Stimulated activated naive CD8-positive, alpha-beta T cell treated with anti-CD3 and anti-CD28 coated beads, Interleukin-15, Interleukin-2, amounts not matched to agents 100 ng/mL and 50 ng/mL, for 24 hours (primary cell): ENCODE measurements around the gene MEIG1.
A peak's percentile ranks its signal among the peaks of the same experiment; 100 is the strongest.
"Not testable (repeated sequence)": the region's sequence is repeated elsewhere in the genome, so short reads cannot be mapped to it uniquely, and the experiment has no call there.

Source experiments
- H3K27ac Mint-ChIP-seq: one replicate; pipeline ENCODE4 v1.8.0; 2021; ENCODE audit warnings: mild to moderate bottlenecking, mixed read lengths
- H3K27me3 Mint-ChIP-seq: one replicate; pipeline ENCODE4 v1.8.0; 2021; ENCODE audit warnings: mixed read lengths
- H3K36me3 Mint-ChIP-seq: one replicate; pipeline ENCODE4 v1.8.0; 2021; ENCODE audit warnings: low read depth, mixed read lengths
- H3K4me1 Mint-ChIP-seq: one replicate; pipeline ENCODE4 v1.8.0; 2021; ENCODE audit warnings: low read depth, mixed read lengths
- H3K4me3 Mint-ChIP-seq: one replicate; pipeline ENCODE4 v1.8.0; 2021; ENCODE audit warnings: mild to moderate bottlenecking, mixed read lengths
- H3K9me3 Mint-ChIP-seq: one replicate; pipeline ENCODE4 v1.8.0; 2021; ENCODE audit warnings: mixed read lengths

The MEIG1 gene

GRCh38 chr10:14945108-14945507 is 14.1 kb upstream of the MEIG1 start:
- peaks cover 52% of the 10 kb centered on the region for H3K36me3 Mint-ChIP-seq
- no peak overlapping the region for H3K27ac Mint-ChIP-seq
- H3K4me1 Mint-ChIP-seq = peaks cover 12% of the 10 kb centered on the region
- no peaks in the 10 kb centered on the region for H3K9me3 Mint-ChIP-seq
- no peak overlapping the region for H3K4me3 Mint-ChIP-seq
- no peaks in the 10 kb centered on the region for H3K27me3 Mint-ChIP-seq

- Mint-ChIP-seq H3K36me3 (peaks cover 58% of the 10 kb centered on the region), H3K4me1 (peaks cover 25% of the 10 kb centered on the region), H3K27me3 (no peaks in the 10 kb centered on the region)
Observed at GRCh38 chr10:14947268-14947667, 11.9 kb upstream of the MEIG1 start.

DNA sequence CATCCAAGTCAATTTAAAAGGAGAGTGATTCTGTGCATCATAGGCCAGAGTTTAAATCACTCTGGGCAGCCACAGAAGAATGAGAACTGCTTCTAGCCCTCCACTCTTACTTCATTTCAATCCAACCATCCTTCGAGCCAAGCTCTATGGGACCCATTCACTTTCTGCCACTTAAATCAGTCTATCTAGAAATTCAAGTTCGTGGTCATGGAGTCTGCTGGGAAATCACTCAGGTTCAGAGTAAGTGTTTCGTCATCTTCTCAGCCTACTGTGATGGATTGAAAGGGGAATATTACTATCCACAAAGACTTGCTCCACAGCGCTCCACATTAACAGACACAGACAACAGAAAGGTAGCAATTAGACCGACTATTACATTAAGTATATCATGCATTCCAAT is 9.9 kb upstream of the MEIG1 start:
- Mint-ChIP-seq H3K27ac (no peak overlapping the region), H3K27me3 (no peaks in the 10 kb centered on the region), H3K9me3 (no peaks in the 10 kb centered on the region), H3K36me3 (peaks cover 43% of the 10 kb centered on the region), H3K4me1 (peaks cover 35% of the 10 kb centered on the region), H3K4me3 (no peak overlapping the region)

More at GRCh38 chr10:14947268-14947667, 11.9 kb upstream of the MEIG1 start:
- Mint-ChIP-seq H3K4me3 (no peak overlapping the region), H3K9me3 (no peaks in the 10 kb centered on the region), H3K27ac (no peak overlapping the region)

- Mint-ChIP-seq H3K27me3 (no peaks in the 10 kb centered on the region), H3K27ac (peak overlapping the region; percentile 94), H3K4me3 (peak overlapping the region; percentile 91), H3K4me1 (peaks cover 51% of the 10 kb centered on the region), H3K36me3 (peaks cover 19% of the 10 kb centered on the region), H3K9me3 (no peaks in the 10 kb centered on the region)
Observed at GRCh38 chr10:14952851-14953423, 6.3 kb upstream of the MEIG1 start.

DNA sequence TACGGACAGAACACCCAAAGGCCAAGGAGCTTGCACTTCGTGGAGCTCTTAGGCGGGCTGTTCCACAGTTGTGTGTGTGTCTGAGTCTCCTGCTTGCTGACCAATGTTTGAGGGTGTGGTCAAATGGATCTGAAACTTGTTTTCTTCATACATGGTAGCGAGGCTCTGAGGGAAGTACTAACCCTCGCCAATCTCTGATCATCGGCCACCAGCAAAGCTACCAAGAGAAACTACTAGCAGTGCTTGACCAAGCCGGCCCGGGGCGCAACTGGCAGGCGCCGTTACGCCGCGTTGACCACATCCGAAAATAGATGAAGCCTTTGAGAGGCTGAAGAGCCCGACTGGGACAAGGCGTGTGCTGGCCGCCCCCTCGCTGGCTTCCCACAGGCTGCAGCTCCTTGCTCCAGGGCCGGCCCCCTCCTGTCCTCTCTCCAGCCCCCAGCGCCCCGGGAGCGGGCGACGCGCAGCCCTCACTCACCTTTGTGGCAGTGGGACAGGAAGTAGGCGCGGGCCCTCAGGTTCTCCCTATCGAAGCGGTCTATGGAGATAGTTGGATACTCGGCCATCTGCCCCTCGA is 5.7 kb upstream of the MEIG1 start:
- H3K4me3 Mint-ChIP-seq = peak overlapping the region; percentile 91
- H3K36me3 Mint-ChIP-seq = peaks cover 13% of the 10 kb centered on the region
- peaks cover 51% of the 10 kb centered on the region for H3K4me1 Mint-ChIP-seq
- H3K9me3 Mint-ChIP-seq = no peaks in the 10 kb centered on the region
- H3K27ac Mint-ChIP-seq = peak overlapping the region; percentile 94
- H3K27me3 Mint-ChIP-seq = no peaks in the 10 kb centered on the region

DNA sequence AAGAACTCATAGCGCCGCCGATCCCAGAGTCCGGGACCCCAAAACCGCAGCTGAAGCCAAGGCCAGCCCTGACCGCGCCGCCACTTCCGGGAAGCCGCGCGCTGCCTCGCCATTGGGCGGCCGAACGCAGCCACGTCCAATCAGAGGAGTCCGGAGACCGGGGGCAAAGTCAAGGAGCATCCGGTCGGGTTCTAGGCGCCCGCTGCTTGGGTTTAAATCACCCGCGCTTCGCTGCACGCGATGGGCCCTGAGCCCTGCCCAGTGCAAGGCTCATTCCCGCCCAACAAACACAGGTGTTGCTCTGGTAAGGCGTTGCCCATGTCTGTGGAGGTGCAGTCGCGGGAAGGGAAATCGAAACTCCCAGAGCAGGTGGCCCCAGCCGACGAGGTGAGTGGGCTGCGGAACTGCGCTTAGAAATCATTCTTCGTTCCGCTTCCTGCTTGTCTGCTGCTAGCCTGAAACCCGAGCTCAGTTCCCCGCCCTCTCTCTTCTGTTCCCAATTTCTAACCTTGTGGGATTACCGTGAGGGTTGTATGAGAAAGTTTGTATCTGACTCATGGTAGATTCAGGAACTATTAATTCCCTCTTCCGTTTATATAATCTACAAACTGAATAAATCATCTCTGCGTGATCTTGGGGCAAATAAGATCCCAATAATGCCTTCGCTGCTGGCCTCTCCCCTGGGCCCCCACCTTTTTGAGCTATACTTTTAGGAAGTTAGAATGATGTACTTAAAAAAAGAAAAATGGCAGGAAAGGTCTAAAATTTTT is 5.0 kb upstream of the MEIG1 start, which contains the start of gene DCLRE1C:
TSS of gene DCLRE1C (minus strand) at position 96 of the 770 bp plus-strand sequence. CDS start at position 10, 86 bp downstream.
- H3K36me3 Mint-ChIP-seq = peaks cover 12% of the 10 kb centered on the region
- peak within 1 kb of the TSS; percentile 94 for H3K27ac Mint-ChIP-seq
- H3K4me3 Mint-ChIP-seq = peak within 1 kb of the TSS; percentile 91
- peaks cover 54% of the 10 kb centered on the region for H3K4me1 Mint-ChIP-seq
- H3K9me3 Mint-ChIP-seq = no peaks in the 10 kb centered on the region
- H3K27me3 Mint-ChIP-seq = no peaks in the 10 kb centered on the region

DNA sequence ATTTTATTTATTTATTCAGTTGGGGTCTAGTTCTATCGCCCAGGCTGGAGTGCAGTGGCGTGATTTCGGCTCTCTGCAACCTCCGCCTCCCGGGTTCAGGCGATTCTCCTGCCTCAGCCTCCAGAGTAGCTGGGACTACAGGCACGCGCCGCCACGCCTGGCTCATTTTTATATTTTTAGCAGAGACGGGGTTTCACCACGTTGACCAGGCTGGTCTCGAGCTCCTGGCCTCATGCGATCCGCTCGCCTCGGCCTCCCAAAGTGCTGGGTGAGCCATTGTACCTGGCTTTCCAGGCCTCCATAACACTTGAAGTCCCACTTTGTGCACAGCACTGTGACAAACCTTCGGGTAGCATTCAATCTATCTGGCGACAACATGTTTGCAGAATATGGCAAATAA is 4.3 kb upstream of the MEIG1 start:
- no peaks in the 10 kb centered on the region for H3K27me3 Mint-ChIP-seq
- H3K27ac Mint-ChIP-seq = peak overlapping the region; percentile 94
- H3K4me1 Mint-ChIP-seq = peaks cover 50% of the 10 kb centered on the region
- H3K9me3 Mint-ChIP-seq = no peaks in the 10 kb centered on the region
- H3K4me3 Mint-ChIP-seq = peak overlapping the region; percentile 91
- peaks cover 9% of the 10 kb centered on the region for H3K36me3 Mint-ChIP-seq

DNA sequence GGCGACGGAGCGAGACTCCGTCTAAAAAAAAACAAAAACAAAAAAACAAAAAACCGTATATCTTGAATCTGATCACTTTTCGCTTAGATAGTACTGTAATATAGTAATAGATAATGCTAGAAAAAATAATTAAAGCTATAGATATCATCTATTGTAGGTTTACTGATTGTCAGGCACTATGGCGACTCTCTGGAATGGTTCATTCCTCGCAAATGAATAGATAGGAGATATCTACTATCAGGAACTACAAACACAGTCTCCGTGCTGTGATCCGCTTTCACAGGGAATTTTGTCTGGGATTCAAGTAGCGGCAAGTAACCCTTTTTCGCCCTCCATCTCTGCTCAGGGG is 342 bp upstream of the MEIG1 start:
- no peaks in the 10 kb centered on the region for H3K9me3 Mint-ChIP-seq
- H3K27me3 Mint-ChIP-seq = no peaks in the 10 kb centered on the region
- no peaks in the 10 kb centered on the region for H3K36me3 Mint-ChIP-seq
- H3K27ac Mint-ChIP-seq = peak overlapping the region; percentile 97
- peak overlapping the region; percentile 86 for H3K4me3 Mint-ChIP-seq
- peaks cover 36% of the 10 kb centered on the region for H3K4me1 Mint-ChIP-seq

DNA sequence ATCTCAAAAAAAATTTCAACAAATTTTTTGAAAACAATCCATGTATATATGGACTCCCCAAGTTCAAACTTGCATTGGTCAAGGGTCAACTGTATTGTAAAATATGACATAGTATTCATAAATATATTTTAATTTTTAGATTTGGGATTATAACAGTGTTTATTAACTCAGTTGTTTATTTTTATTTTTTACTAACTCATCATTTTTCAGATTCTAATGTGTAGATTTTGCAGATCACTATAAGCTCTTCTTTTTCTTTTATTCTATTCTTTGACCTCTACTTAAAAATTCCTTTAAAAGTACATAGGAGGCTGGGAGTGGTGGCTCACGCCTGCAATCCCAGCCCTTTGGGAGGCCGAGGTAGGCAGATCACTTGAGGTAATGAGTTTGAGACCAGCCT is 8.7 kb downstream of the MEIG1 start:
- Mint-ChIP-seq H3K9me3 (no peaks in the 10 kb centered on the region), H3K27ac (no peak overlapping the region), H3K27me3 (no peaks in the 10 kb centered on the region), H3K36me3 (no peaks in the 10 kb centered on the region), H3K4me1 (no peaks in the 10 kb centered on the region), H3K4me3 (no peak overlapping the region)

DNA sequence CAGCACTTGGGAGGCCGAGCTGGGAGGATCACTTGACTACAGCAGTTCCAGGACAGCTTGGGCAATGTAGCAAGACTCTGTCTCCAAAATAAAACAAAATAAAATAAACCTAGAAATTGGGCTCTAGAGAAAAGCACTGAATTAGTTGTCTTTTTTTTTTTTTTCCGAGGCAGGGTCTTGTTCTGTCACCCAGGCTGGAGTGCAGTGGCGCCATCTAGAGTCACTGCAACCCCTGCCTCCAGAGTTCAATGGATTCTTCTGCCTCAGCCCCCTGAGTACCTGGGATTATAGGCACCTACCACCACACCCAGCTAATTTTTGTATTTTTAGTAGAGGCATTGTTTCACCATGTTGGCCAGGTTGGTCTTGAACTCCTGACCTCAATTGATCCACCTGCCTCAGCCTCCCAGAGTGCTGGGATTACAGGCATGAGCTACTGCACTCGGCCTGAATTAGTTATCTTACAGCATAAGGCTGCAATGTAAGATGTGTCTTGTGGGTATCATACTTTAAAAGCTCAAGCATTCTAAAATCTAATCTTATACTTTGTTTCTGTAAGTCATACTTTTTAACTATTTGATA is 12.8 kb downstream of the MEIG1 start:
- Mint-ChIP-seq H3K9me3 (no peaks in the 10 kb centered on the region), H3K4me1 (no peaks in the 10 kb centered on the region), H3K4me3 (no peak overlapping the region), H3K27me3 (peaks cover 10% of the 10 kb centered on the region), H3K27ac (no peak overlapping the region), H3K36me3 (no peaks in the 10 kb centered on the region)

- H3K27me3 Mint-ChIP-seq = peaks cover 10% of the 10 kb centered on the region
- H3K9me3 Mint-ChIP-seq, H3K4me3 Mint-ChIP-seq, H3K36me3 Mint-ChIP-seq, H3K27ac Mint-ChIP-seq, H3K4me1 Mint-ChIP-seq: not testable (repeated sequence)
Observed at GRCh38 chr10:14974153-14974998, 15.2 kb downstream of the MEIG1 start.

GRCh38 chr10:14975672-14976273 is 16.6 kb downstream of the MEIG1 start:
- H3K36me3 Mint-ChIP-seq = no peaks in the 10 kb centered on the region
- no peaks in the 10 kb centered on the region for H3K9me3 Mint-ChIP-seq
- H3K4me3 Mint-ChIP-seq = no peak overlapping the region
- no peak overlapping the region for H3K27ac Mint-ChIP-seq
- peaks cover 10% of the 10 kb centered on the region for H3K27me3 Mint-ChIP-seq
- H3K4me1 Mint-ChIP-seq = no peaks in the 10 kb centered on the region

- Mint-ChIP-seq H3K27me3 (no peaks in the 10 kb centered on the region), H3K9me3 (no peaks in the 10 kb centered on the region), H3K4me3 (no peak overlapping the region), H3K27ac (no peak overlapping the region), H3K4me1 (no peaks in the 10 kb centered on the region), H3K36me3 (no peaks in the 10 kb centered on the region)
Observed at GRCh38 chr10:14982744-14983143, 23.6 kb downstream of the MEIG1 start.

DNA sequence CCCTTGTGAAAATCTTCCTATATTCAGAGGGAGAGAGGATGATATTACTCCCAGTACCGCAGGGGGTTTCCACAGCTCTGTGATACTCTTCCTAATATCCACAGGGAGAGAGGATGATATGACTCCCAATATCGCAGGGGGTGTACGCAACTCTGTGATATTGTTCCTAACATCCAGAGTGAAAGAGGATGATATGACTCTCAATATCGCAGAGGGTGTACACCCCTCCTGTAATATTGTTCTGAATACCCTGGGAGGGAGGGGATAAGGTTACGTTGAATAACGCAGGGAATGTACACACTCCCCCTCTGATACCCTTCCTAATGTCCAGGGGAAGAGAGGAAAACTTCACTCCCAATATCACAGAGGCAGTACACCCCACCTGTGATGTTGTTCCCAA is 30.4 kb downstream of the MEIG1 start:
- not testable (repeated sequence) for H3K9me3 Mint-ChIP-seq, H3K27ac Mint-ChIP-seq, H3K27me3 Mint-ChIP-seq, H3K4me1 Mint-ChIP-seq, H3K36me3 Mint-ChIP-seq, H3K4me3 Mint-ChIP-seq
